AG09309 (cell line): ENCODE data around the gene FNBP1L.

Experiments
- DNase-seq: peaks from one replicate; pipeline ENCODE4 v3.0.0-alpha.2; 2010; ENCODE audit warnings: low read depth
- H3K4me3 ChIP-seq: 2 replicates; pipeline ENCODE4 v1.5.1; 2011; ENCODE audit warnings: mild to moderate bottlenecking, low read depth, low read length, moderate library complexity; ENCODE audit not compliant: control insufficient read depth
- CTCF ChIP-seq: IDR thresholded peaks from 2 replicates; pipeline ENCODE4 v1.5.1; 2011; ENCODE audit warnings: mild to moderate bottlenecking, low read depth, low read length, inconsistent platforms; ENCODE audit not compliant: insufficient read depth, control insufficient read depth; ENCODE audit errors: missing control alignments

The FNBP1L gene

GRCh38 chr1:93434987-93435386 is 12.9 kb upstream of the FNBP1L start:
- no peak overlapping the region for H3K4me3 ChIP-seq
- DNase-seq: no peak
- TF ChIP-seq CTCF: no peak

GRCh38 chr1:93435443-93435842 is 12.5 kb upstream of the FNBP1L start:
- no peak for DNase-seq
- TF ChIP-seq CTCF: no peak
- H3K4me3 ChIP-seq: no peak overlapping the region

GRCh38 chr1:93436496-93436895 is 11.4 kb upstream of the FNBP1L start:
- H3K4me3 ChIP-seq: no peak overlapping the region
- DNase-seq: no peak
- no peak for TF ChIP-seq CTCF

DNA sequence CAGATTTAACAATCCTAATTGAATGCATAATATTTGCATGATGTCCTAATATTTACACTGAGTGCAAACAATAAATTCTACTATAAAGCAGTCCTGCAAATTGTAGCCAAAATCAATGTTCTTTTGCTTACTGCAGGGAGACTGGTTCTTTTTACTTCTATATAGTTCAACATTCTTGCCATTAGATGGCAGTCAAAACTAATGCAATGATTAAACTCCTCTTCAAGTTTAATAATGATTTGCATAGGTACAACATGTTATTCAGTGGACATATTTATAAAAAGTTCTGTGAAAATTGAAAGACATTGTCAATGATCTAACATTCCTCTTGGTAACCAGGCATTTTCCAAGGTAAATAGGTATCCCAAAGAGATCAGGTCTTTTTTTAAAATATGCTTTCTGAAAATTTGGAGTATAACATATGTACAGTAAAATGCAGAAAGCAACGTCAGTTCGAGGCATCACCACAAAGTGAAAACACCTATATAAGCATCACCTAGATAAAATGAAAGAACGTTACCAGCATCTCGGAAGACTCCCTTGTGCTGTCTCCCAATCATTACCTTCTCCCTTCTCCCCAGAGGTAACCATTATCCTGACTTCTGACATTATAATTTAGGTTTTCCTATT is 9.8 kb upstream of the FNBP1L start:
- TF ChIP-seq CTCF: peak; percentile 46
- DNase-seq: peak; percentile 25
- no peak overlapping the region for H3K4me3 ChIP-seq

DNA sequence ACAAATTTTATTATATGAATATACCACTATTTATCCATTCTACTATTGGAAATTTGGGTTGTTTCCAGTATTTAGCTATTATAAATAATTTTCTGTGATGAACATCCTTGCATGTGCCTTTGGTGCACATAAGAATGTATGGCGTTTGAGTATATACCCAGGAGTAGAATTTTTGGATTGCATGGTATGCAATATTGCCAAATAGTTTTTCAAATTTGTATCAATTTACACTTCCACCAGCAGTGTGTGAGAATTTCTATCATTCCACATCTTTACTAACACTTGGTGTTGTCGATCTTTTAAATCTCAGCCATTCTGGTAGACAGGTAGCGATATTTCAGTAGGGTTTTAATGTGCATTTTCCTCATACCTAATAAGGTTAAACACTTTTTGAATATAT is 9.2 kb upstream of the FNBP1L start:
- no peak for TF ChIP-seq CTCF
- DNase-seq: no peak

DNA sequence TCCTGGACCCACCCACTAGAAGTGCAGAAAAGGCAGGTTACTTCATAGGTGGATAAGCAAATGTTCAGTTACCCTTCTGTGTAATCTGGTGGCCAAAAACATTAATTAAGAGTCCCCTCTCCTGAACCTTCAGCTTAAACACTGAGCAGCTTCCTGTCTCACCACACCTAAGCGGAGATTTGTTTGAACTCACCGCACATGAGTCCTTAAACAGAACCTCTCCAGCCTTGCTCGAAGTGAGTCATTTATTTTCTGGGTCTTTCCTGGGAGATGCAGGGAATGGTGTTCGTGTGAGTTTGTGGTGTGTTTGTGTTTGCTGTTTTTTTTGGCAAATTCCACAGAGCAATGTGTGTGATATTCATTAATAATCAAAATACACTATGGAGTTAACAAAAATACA is 7.6 kb upstream of the FNBP1L start:
- no peak for TF ChIP-seq CTCF
- DNase-seq: no peak
- H3K4me3 ChIP-seq: no peak overlapping the region

More for the DNA sequence above, 9.2 kb upstream of the FNBP1L start:
- no peak overlapping the region for H3K4me3 ChIP-seq

DNA sequence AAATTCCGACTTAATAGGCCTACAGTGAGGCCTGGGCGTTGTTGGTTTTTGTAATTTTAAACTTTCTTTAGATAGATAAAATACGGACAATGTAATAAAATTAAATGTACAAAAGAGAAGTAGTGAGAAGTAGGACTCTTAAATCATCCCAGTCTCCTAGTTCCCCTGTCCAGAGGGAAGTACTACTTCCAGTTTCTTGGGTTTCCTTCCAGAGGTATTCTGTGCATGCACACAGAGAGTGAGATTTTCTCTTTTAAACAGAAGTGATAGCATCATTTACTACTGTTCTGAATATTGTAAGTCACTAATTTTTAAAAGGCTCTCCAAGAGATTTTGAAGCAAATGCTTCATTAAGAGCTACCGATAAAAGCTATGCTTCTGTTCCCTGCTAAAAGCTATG is 7.2 kb upstream of the FNBP1L start:
- TF ChIP-seq CTCF: no peak
- no peak overlapping the region for H3K4me3 ChIP-seq
- DNase-seq: no peak
